H9 (cell line): ENCODE measurements around the gene ELAC1. TPM values are rescaled to one million over a fixed set of nuclear protein-coding genes. Genes with fewer than 3 reads are reported as not detected.

Experiments
- DNase-seq: peaks from one replicate; pipeline ENCODE4 v3.0.0-alpha.2; 2017
- H2AFZ ChIP-seq: one replicate; pipeline ENCODE4 v1.6.1; 2013; ENCODE audit warnings: mild to moderate bottlenecking, low read length, control low read depth, moderate library complexity
- H2AK5ac ChIP-seq: 2 replicates; pipeline ENCODE4 v1.6.1; 2013; ENCODE audit warnings: low read length, control low read depth, mixed read lengths; ENCODE audit not compliant: insufficient read length
- H2BK120ac ChIP-seq: one replicate; pipeline ENCODE4 v1.6.1; 2013; ENCODE audit warnings: low read depth, mild to moderate bottlenecking, low read length, control low read depth, inconsistent platforms; ENCODE audit not compliant: poor library complexity, severe bottlenecking
- H2BK12ac ChIP-seq: 2 replicates; pipeline ENCODE4 v1.6.1; 2013; ENCODE audit warnings: low read length, control low read depth, mixed read lengths, low read depth; ENCODE audit not compliant: insufficient read length
- H2BK15ac ChIP-seq: 2 replicates; pipeline ENCODE4 v1.6.1; 2013; ENCODE audit warnings: low read depth, low read length, control low read depth
- H2BK20ac ChIP-seq: one replicate; pipeline ENCODE4 v1.6.1; 2013; ENCODE audit warnings: low read depth, mild to moderate bottlenecking, low read length, control low read depth, inconsistent platforms; ENCODE audit not compliant: poor library complexity, severe bottlenecking
- H2BK5ac ChIP-seq: 2 replicates; pipeline ENCODE4 v1.6.1; 2013; ENCODE audit warnings: low read length, control low read depth, mixed read lengths; ENCODE audit not compliant: insufficient read length
- H3K14ac ChIP-seq: 2 replicates; pipeline ENCODE4 v1.6.1; 2013; ENCODE audit warnings: low read length, control low read depth; ENCODE audit not compliant: insufficient read depth
- H3K18ac ChIP-seq: 2 replicates; pipeline ENCODE4 v1.6.1; 2013; ENCODE audit warnings: low read depth, mild to moderate bottlenecking, mixed read lengths, low read length, control low read depth; ENCODE audit not compliant: insufficient read length
- H3K23ac ChIP-seq: 2 replicates; pipeline ENCODE4 v1.6.1; 2013; ENCODE audit warnings: low read length, control low read depth, mixed read lengths, low read depth; ENCODE audit not compliant: insufficient read length
- H3K23me2 ChIP-seq: 2 replicates; pipeline ENCODE4 v1.6.1; 2013; ENCODE audit warnings: low read depth, mild to moderate bottlenecking, mixed read lengths, low read length, control low read depth; ENCODE audit not compliant: insufficient read length, poor library complexity, severe bottlenecking
- H3K27ac ChIP-seq: 2 replicates; pipeline ENCODE4 v1.5.1; 2013; ENCODE audit warnings: low read length, control low read depth, mixed read lengths, low read depth; ENCODE audit not compliant: insufficient read length
- H3K27me3 ChIP-seq: 2 replicates; pipeline ENCODE4 v1.6.1; 2013; ENCODE audit warnings: low read length, control low read depth, inconsistent platforms; ENCODE audit not compliant: insufficient read depth
- H3K4ac ChIP-seq: 2 replicates; pipeline ENCODE4 v1.6.1; 2013; ENCODE audit warnings: low read depth, mild to moderate bottlenecking, control low read depth, inconsistent platforms, low read length, moderate library complexity
- H3K4me1 ChIP-seq: 2 replicates; pipeline ENCODE4 v1.6.1; 2013; ENCODE audit warnings: low read length, control low read depth, inconsistent platforms; ENCODE audit not compliant: insufficient read depth
- H3K4me2 ChIP-seq: 2 replicates; pipeline ENCODE4 v1.6.1; 2013; ENCODE audit warnings: low read length, control low read depth, mixed read lengths; ENCODE audit not compliant: insufficient read length, insufficient read depth
- H3K56ac ChIP-seq: 2 replicates; pipeline ENCODE4 v1.6.1; 2013; ENCODE audit warnings: low read depth, mild to moderate bottlenecking, mixed read lengths, low read length, control low read depth; ENCODE audit not compliant: insufficient read length
- H3K79me1 ChIP-seq: 2 replicates; pipeline ENCODE4 v1.6.1; 2013; ENCODE audit warnings: low read depth, mild to moderate bottlenecking, moderate library complexity, low read length, control low read depth, inconsistent platforms; ENCODE audit not compliant: insufficient read depth, poor library complexity, severe bottlenecking
- H3K79me2 ChIP-seq: 2 replicates; pipeline ENCODE4 v1.6.1; 2013; ENCODE audit warnings: low read length, control low read depth, inconsistent platforms; ENCODE audit not compliant: insufficient read depth
- H3K9ac ChIP-seq: 2 replicates; pipeline ENCODE4 v1.6.1; 2013; ENCODE audit warnings: low read length, control low read depth, mixed read lengths; ENCODE audit not compliant: insufficient read length; ENCODE audit errors: extremely low read depth
- H3K9me3 ChIP-seq: one replicate; pipeline ENCODE4 v1.6.1; 2013; ENCODE audit warnings: low read depth, low read length, inconsistent platforms; ENCODE audit not compliant: control insufficient read depth
- H3T11ph ChIP-seq: one replicate; pipeline ENCODE4 v1.6.1; 2013; ENCODE audit warnings: mild to moderate bottlenecking, low read length, control low read depth, inconsistent platforms
- H4K20me1 ChIP-seq: one replicate; pipeline ENCODE4 v1.6.1; 2013; ENCODE audit not compliant: control insufficient read depth, insufficient read length, insufficient read depth
- H4K5ac ChIP-seq: 2 replicates; pipeline ENCODE4 v1.6.1; 2013; ENCODE audit warnings: low read depth, mild to moderate bottlenecking, mixed read lengths, low read length, control low read depth; ENCODE audit not compliant: insufficient read length
- H4K8ac ChIP-seq: replicated peaks from 2 replicates; pipeline ENCODE4 v1.6.1; 2013; ENCODE audit warnings: low read length, control low read depth, mixed read lengths, low read depth; ENCODE audit not compliant: insufficient read length
- H4K91ac ChIP-seq: 2 replicates; pipeline ENCODE4 v1.6.1; 2013; ENCODE audit warnings: low read depth, mild to moderate bottlenecking, moderate library complexity, mixed read lengths, low read length, control low read depth; ENCODE audit not compliant: insufficient read length
- H3K27ac Mint-ChIP-seq, 3 experiments: 2 replicates in 2 of 3; 3 replicates in 1 of 3; pipeline ENCODE4 v1.8.0; 2020 to 2021; ENCODE audit warnings: mixed read lengths in 3 of 3, mild to moderate bottlenecking in 1 of 3, moderate library complexity in 1 of 3
- H3K27me3 Mint-ChIP-seq: 2 replicates; pipeline ENCODE4 v1.8.0; 2021; ENCODE audit warnings: low read depth, mild to moderate bottlenecking, moderate library complexity, mixed read lengths
- H3K36me3 Mint-ChIP-seq, 3 experiments: 2 replicates in 2 of 3; 3 replicates in 1 of 3; pipeline ENCODE4 v1.8.0; 2020 to 2021; ENCODE audit warnings: low read depth in 3 of 3, mixed read lengths in 3 of 3; ENCODE audit not compliant: insufficient read depth in 1 of 3
- H3K4me1 Mint-ChIP-seq, 2 experiments: 2 replicates each; pipeline ENCODE4 v1.8.0; 2020; ENCODE audit warnings: mixed read lengths in 2 of 2
- H3K4me3 Mint-ChIP-seq, 2 experiments: 2 replicates in 1 of 2; 3 replicates in 1 of 2; pipeline ENCODE4 v1.8.0; 2020 to 2021; ENCODE audit warnings: mild to moderate bottlenecking in 2 of 2, mixed read lengths in 2 of 2, moderate library complexity in 1 of 2
- H3K9me3 Mint-ChIP-seq, 2 experiments: 2 replicates in 1 of 2; 3 replicates in 1 of 2; pipeline ENCODE4 v1.8.0; 2020; ENCODE audit warnings: mild to moderate bottlenecking in 2 of 2, mixed read lengths in 2 of 2, moderate library complexity in 1 of 2
- WGBS: extraction: QIAGEN DNeasy Blood & Tissue Kit; methylation state at CpG from one replicate; pipeline ENCODE4 v1.1.7; 2013; ENCODE audit warnings: missing lambda C conversion rate, low lambda C conversion rate, mixed read lengths; ENCODE audit not compliant: insufficient read length; ENCODE audit errors: extremely low coverage; 5-methylcytosine and 5-hydroxymethylcytosine counted together
- total RNA-seq: library from RNA; stranded (reverse); gene quantifications from 2 replicates; pipeline ENCODE4 v1.2.1, GENCODE V29; 2021
- TF ChIP-seq, protein P1 (sequence below): fragments of 200-600 bp; sonication (generic); conservative IDR thresholded peaks from 3 replicates; pipeline ENCODE4 v1.8.0; 2021; ENCODE audit warnings: antibody characterized with exemption, mild to moderate bottlenecking

ELAC1 gene
- total RNA-seq, 1 experiment from 2014 or later = 5.7 TPM

DNA sequence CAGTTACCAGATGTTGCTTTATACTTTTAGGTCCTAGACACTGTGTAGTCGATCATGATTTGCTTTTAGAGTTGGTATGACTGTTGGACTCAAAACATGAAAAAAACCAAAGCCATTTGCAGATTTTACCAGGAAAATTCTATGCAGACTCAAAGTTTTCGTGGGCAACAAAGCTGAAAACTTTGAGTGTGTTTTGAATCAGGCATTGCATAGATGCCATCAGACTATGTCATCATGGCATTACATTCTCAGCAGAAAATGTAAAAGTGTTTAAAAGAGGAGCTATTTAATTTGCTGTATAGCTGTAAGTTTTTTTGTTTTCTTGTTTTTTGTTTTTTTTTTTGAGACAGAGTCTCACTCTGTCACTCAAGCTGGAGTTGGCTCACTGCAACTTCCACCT lies 43.5 kb upstream of the ELAC1 start:
- no peak overlapping the region for H3K4me3 Mint-ChIP-seq
- Histone ChIP-seq H3K27ac (no peak overlapping the region), H3K9ac (no peak overlapping the region), H4K20me1 (no peaks in the 10 kb centered on the region), H3K79me1 (no peaks in the 10 kb centered on the region), H3K18ac (no peak overlapping the region), H3K14ac (no peak overlapping the region), H3K23ac (no peak overlapping the region), H3K9me3 (no peaks in the 10 kb centered on the region), H4K5ac (no peak overlapping the region), H2BK120ac (no peak overlapping the region), H3K4ac (no peak overlapping the region), H4K91ac (no peak overlapping the region), H4K8ac (no peak overlapping the region), H3K56ac (no peak overlapping the region), H3K4me2 (no peak overlapping the region), H3K4me1 (no peaks in the 10 kb centered on the region), H3K27me3 (no peaks in the 10 kb centered on the region), H2AK5ac (no peak overlapping the region), H2AFZ (no peak overlapping the region), H2BK12ac (no peak overlapping the region), H2BK15ac (no peak overlapping the region), H2BK5ac (no peak overlapping the region), H3K23me2 (no peaks in the 10 kb centered on the region), H2BK20ac (no peak overlapping the region), H3K79me2 (no peaks in the 10 kb centered on the region), H3T11ph (no peak overlapping the region)
- peaks cover 58 to 94% (median 81%) of the 10 kb centered on the region in 3 experiments for H3K36me3 Mint-ChIP-seq
- peaks cover 20% of the 10 kb centered on the region in 2 experiments for H3K9me3 Mint-ChIP-seq
- no CpG with 5 or more reads among the region's 2 CpGs for WGBS
- TF ChIP-seq, protein P1, sequence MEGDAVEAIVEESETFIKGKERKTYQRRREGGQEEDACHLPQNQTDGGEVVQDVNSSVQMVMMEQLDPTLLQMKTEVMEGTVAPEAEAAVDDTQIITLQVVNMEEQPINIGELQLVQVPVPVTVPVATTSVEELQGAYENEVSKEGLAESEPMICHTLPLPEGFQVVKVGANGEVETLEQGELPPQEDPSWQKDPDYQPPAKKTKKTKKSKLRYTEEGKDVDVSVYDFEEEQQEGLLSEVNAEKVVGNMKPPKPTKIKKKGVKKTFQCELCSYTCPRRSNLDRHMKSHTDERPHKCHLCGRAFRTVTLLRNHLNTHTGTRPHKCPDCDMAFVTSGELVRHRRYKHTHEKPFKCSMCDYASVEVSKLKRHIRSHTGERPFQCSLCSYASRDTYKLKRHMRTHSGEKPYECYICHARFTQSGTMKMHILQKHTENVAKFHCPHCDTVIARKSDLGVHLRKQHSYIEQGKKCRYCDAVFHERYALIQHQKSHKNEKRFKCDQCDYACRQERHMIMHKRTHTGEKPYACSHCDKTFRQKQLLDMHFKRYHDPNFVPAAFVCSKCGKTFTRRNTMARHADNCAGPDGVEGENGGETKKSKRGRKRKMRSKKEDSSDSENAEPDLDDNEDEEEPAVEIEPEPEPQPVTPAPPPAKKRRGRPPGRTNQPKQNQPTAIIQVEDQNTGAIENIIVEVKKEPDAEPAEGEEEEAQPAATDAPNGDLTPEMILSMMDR = no peak
- no peak overlapping the region for H3K27ac Mint-ChIP-seq
- H3K27me3 Mint-ChIP-seq = no peaks in the 10 kb centered on the region
- no peak for DNase-seq
- H3K4me1 Mint-ChIP-seq = no peaks in the 10 kb centered on the region
